Measurements from ENCODE around the gene SLC30A4. TPM values are rescaled to one million over a fixed set of nuclear protein-coding genes. Genes with fewer than 3 reads are reported as not detected.
A peak's percentile ranks its signal among the peaks of the same experiment; 100 is the strongest.

The SLC30A4 gene
- total and polyA plus RNA-seq, 5 donors = 2.7 to 5.6 (median 5.1) TPM

GRCh38 chr15:45431511-45431910, 91.0 kb downstream of the SLC30A4 start:
- H3K27me3 ChIP-seq (ENCODE audit: control insufficient read depth, insufficient read depth) = no peaks in the 10 kb centered on the region
- H3K9me3 ChIP-seq (ENCODE audit: control insufficient read depth, low read length) = no peaks in the 10 kb centered on the region
- WGBS = 89% methylated on average over 2 of the region's 2 CpGs
- no peak overlapping the region for H3K4me3 ChIP-seq (ENCODE audit: low read length)
- H3K27ac ChIP-seq (ENCODE audit: low read length) = no peak overlapping the region
- no peak for DNase-seq
- H3K4me1 ChIP-seq (ENCODE audit: control insufficient read depth, insufficient read depth, low read length) = no peaks in the 10 kb centered on the region
- intact Hi-C loops (cut with DNase I) = no loop called here
- ATAC-seq = peak in 1 of 2 donors; percentile 60

- Histone ChIP-seq H3K27ac (ENCODE audit: low read length) (no peak overlapping the region), H3K4me1 (ENCODE audit: control insufficient read depth, insufficient read depth, low read length) (no peaks in the 10 kb centered on the region), H3K9me3 (ENCODE audit: control insufficient read depth, low read length) (no peaks in the 10 kb centered on the region), H3K27me3 (ENCODE audit: control insufficient read depth, insufficient read depth) (no peaks in the 10 kb centered on the region), H3K4me3 (ENCODE audit: low read length) (peak overlapping the region; percentile 58)
- intact Hi-C loops (cut with DNase I) = no loop called here
- ATAC-seq = peak; percentile 81 to 85
- 14% methylated on average over 73 of the region's 73 CpGs for WGBS
- peak; percentile 69 to 90 (median 90) for DNase-seq
These were observed 92.4 kb downstream of the SLC30A4 start for GRCh38 chr15:45429941-45430792.

Other genes starting within 250 kb of the SLC30A4 start
- 10 to 100 TPM; 22.2 to 33.8 (median 31.2) TPM for gene GATM, start 144.2 kb downstream of the SLC30A4 start, total RNA-seq
- 12.9 TPM for gene GATM, start 144.2 kb downstream of the SLC30A4 start, polyA plus RNA-seq
- gene BLOC1S6, start 64.6 kb upstream of the SLC30A4 start, total RNA-seq = 10 to 100 TPM; 33.5 to 37.8 (median 35.4) TPM
- gene BLOC1S6, start 64.6 kb upstream of the SLC30A4 start, polyA plus RNA-seq = 18.5 TPM
- gene SQOR, start 112.3 kb upstream of the SLC30A4 start, total RNA-seq = 10 to 100 TPM; 18.2 to 23.6 (median 20.5) TPM
- gene SQOR, start 112.3 kb upstream of the SLC30A4 start, polyA plus RNA-seq = 16.0 TPM